PFSK-1 (cell line): Measurements from ENCODE around the gene LPCAT1.

Experiments used
- FOXP2 ChIP-seq: optimal IDR thresholded peaks from 2 replicates; pipeline ENCODE3; 2011; ENCODE audit warnings: borderline replicate concordance, control low read depth, inconsistent platforms; ENCODE audit not compliant: insufficient read depth; ENCODE audit errors: extremely low read length, extremely low read depth
- POLR2AphosphoS5 ChIP-seq: IDR thresholded peaks from 2 replicates; pipeline ENCODE4 v1.6.1; 2012; ENCODE audit warnings: low read depth, mild to moderate bottlenecking, control low read depth, low read length, moderate library complexity
- SIN3A ChIP-seq: IDR thresholded peaks from 2 replicates; pipeline ENCODE4 v1.6.1; 2012; ENCODE audit warnings: mild to moderate bottlenecking, low read length, moderate library complexity, borderline replicate concordance; ENCODE audit not compliant: insufficient read depth
- TAF1 ChIP-seq: IDR thresholded peaks from 2 replicates; pipeline ENCODE4 v1.6.1; 2012; ENCODE audit warnings: low read length, control low read depth, borderline replicate concordance; ENCODE audit not compliant: insufficient read depth
- TF ChIP-seq, protein P1 (sequence below), 2 experiments: IDR thresholded peaks; 2 replicates each; pipeline versions ENCODE4 v1.6.1 to v1.8.0; 2011 to 2012; ENCODE audit warnings: low read depth in 2 of 2, low read length in 2 of 2, control low read depth in 1 of 2, inconsistent platforms in 1 of 2, mild to moderate bottlenecking in 1 of 2, moderate library complexity in 1 of 2; ENCODE audit not compliant: insufficient read depth in 1 of 2

Gene LPCAT1

DNA sequence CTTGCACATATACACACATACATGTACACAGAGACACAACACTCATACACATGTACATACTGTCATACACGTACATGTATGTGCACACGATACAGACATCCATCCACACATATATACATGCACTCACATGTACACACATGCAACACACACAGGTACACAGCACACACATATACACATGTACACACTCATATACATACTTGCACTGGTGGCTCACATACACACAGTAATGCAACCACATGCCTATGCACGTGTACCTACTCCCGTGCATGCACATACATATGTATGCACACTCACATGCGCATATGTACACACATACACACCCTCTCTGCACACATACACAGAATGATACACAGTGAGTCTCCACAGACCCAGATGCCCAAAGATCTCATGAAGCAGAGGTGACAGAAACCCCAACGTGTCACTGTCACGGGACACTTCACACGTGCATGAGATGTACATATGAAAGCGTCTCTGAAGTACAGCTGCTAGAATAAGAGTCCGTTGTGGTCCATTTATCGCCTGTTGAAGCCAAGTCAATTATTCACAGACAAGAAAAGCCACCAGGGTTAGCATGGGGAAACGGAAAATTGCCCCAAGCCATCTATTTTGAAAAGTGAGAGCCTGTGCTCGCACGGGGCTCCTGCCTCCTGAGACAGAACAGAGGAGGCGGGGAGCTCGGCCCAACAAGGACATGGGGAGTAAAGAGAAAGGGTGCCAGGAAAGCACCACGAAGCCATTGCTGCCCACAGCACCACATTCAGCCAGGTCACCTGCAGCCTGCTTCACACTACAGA, 24.9 kb downstream of the LPCAT1 start:
- TF ChIP-seq POLR2AphosphoS5 (no peak), SIN3A (no peak), TAF1 (no peak), FOXP2 (no peak)
- TF ChIP-seq, protein P1, sequence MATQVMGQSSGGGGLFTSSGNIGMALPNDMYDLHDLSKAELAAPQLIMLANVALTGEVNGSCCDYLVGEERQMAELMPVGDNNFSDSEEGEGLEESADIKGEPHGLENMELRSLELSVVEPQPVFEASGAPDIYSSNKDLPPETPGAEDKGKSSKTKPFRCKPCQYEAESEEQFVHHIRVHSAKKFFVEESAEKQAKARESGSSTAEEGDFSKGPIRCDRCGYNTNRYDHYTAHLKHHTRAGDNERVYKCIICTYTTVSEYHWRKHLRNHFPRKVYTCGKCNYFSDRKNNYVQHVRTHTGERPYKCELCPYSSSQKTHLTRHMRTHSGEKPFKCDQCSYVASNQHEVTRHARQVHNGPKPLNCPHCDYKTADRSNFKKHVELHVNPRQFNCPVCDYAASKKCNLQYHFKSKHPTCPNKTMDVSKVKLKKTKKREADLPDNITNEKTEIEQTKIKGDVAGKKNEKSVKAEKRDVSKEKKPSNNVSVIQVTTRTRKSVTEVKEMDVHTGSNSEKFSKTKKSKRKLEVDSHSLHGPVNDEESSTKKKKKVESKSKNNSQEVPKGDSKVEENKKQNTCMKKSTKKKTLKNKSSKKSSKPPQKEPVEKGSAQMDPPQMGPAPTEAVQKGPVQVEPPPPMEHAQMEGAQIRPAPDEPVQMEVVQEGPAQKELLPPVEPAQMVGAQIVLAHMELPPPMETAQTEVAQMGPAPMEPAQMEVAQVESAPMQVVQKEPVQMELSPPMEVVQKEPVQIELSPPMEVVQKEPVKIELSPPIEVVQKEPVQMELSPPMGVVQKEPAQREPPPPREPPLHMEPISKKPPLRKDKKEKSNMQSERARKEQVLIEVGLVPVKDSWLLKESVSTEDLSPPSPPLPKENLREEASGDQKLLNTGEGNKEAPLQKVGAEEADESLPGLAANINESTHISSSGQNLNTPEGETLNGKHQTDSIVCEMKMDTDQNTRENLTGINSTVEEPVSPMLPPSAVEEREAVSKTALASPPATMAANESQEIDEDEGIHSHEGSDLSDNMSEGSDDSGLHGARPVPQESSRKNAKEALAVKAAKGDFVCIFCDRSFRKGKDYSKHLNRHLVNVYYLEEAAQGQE (IDR thresholded peaks at IDR 0.05; ENCODE audit: insufficient read depth in 1 of 2, low read depth in 2 of 2, low read length in 2 of 2), result no peak

DNA sequence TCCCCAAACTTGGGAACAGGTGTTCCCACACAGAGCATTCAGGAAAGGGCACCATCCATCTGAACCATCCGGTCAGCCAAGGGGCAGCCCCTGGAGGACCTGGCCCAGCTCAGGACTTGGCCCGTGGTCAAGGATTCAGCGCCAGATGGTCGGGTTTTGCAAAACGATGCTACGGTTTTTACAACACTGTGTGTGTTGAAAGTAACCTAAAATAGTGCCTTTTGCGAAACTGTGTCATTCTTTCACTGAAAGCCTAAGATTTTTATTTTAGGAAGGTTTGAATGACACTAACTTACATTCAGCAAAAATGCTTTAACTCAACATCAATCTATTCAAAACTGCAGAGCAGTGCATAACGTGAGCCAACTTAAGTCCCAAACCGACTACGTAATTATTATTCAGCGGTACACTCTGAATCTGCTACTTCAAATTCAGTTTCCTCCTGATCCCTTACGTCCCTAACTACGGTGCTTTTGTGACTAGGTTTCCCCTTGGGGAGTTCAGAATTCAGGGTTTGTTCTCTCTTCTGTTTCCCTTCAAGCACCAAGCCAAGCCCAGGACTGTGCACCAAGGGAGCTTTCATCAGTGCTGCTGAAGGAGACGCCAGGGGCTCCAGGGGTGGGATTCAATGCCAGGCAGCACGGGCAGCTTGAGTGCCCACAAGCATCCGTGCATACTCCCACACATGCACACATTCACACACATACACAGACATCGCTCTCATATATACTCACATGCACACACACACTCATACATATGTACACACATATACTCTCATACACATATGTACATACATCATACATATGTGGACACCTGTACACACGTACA, 25.8 kb downstream of the LPCAT1 start:
- TF ChIP-seq TAF1, result no peak

DNA sequence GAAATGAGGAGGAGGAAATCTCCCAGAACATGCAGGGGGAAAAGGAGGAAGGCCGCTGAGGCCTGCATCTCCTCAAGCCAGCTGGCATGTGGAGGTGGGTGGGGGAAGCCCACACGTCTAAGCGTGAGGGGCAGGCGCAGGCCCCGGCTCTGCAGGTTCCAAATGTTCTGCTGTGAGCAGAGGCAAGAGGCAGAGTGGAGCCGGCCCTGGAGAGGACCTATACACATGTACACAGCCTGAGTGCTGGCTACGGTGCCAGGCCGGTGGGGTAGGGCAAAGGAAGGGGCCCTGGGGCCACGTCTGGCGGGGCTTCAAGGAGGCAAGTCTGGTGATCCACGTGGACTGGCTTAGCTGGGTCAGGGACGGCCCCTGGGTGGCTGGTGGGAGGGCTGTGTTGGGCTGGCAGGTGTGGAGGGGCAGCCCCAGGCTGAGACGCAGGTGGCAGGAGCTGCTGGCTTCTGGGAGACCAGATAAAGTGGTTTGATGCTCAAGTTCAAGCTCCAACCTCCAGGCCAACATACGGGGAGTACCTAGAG, 26.4 kb downstream of the LPCAT1 start:
- TF ChIP-seq TAF1 (no peak), SIN3A (no peak), POLR2AphosphoS5 (no peak), FOXP2 (no peak)
- TF ChIP-seq, protein P1 (IDR thresholded peaks at IDR 0.05; ENCODE audit: insufficient read depth in 1 of 2, low read depth in 2 of 2, low read length in 2 of 2), result no peak

DNA sequence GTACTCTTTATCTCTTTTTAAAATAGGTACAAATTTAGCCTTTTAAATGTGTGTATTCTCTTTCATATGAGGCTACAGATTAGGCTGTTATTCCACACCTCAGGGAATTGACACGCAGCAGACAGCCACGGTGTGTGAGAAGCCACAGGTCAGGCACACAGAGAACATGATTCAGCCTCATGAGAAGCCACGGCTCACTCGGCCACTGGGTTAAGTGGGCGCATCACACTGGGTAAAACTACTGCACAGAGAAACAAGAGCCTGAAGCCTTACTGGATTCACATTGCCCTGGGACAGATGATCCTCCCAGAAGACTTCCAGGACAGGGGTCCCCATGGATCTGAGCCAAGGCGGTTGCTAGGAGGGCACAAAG, 28.2 kb downstream of the LPCAT1 start:
- no peak for TF ChIP-seq FOXP2
- no peak for TF ChIP-seq SIN3A
- no peak for TF ChIP-seq POLR2AphosphoS5
- TF ChIP-seq TAF1, result no peak
- TF ChIP-seq, protein P1 (IDR thresholded peaks at IDR 0.05; ENCODE audit: insufficient read depth in 1 of 2, low read depth in 2 of 2, low read length in 2 of 2), result no peak

DNA sequence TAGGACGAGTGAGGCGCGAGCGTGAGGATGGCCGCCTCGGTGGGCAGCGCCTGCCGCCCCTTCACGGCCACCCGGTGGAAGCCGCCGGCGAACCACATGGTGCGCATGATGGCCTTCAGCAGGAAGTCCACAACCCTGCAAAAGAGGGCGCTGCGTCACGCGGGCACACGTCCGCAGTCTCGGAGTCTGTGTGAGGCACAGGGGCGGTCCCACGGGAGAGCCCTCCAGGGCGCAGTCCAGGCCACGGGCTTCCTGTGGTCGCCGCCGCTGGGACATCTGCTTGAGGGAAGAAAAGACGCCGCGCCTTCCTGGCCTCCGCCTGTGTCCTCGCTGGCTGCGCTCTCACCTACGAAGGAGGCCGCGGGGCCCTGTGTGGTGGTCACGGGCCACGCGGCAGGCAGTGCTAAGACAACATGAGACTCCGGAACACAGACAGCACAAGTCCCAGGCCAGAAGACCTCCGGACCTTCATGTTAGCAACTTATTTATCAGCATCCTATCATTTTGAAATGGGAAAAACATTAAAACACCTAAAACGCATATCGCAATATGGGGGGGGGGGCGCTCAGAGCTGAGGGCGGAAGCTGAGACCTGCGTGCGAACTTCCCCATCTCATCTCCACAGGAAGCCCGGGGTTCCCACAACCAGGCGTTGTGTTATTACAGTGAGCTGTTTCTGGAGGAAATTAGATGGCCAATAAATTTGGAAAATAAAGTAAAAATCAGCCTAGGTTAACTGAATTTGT, 28.8 kb downstream of the LPCAT1 start:
- TF ChIP-seq, protein P1 (IDR thresholded peaks at IDR 0.05; ENCODE audit: insufficient read depth in 1 of 2, low read depth in 2 of 2, low read length in 2 of 2), result no peak
- TF ChIP-seq TAF1 (no peak), SIN3A (no peak), FOXP2 (no peak), POLR2AphosphoS5 (no peak)
